ENCODE measurements around the gene LRPPRC.

- TF ChIP-seq POLR2A (IDR thresholded peaks at IDR 0.05; ENCODE audit: low read depth, low read length) (no peak), POLR2AphosphoS5 (IDR thresholded peaks at IDR 0.05; ENCODE audit: insufficient read depth, low read depth, low read length) (no peak)
- TF ChIP-seq, protein P1, sequence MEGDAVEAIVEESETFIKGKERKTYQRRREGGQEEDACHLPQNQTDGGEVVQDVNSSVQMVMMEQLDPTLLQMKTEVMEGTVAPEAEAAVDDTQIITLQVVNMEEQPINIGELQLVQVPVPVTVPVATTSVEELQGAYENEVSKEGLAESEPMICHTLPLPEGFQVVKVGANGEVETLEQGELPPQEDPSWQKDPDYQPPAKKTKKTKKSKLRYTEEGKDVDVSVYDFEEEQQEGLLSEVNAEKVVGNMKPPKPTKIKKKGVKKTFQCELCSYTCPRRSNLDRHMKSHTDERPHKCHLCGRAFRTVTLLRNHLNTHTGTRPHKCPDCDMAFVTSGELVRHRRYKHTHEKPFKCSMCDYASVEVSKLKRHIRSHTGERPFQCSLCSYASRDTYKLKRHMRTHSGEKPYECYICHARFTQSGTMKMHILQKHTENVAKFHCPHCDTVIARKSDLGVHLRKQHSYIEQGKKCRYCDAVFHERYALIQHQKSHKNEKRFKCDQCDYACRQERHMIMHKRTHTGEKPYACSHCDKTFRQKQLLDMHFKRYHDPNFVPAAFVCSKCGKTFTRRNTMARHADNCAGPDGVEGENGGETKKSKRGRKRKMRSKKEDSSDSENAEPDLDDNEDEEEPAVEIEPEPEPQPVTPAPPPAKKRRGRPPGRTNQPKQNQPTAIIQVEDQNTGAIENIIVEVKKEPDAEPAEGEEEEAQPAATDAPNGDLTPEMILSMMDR (IDR thresholded peaks at IDR 0.05; ENCODE audit: extremely low read depth in 1 of 2, insufficient read depth in 1 of 2, low read depth in 1 of 2, low read length in 2 of 2), result no peak
These were observed 157.1 kb downstream of the LRPPRC start, which contains the start of the genes ABCG5 and ABCG8 for GRCh38 chr2:43838560-43839267.
